HG02981 (cell line): ENCODE measurements around the gene MICAL3.

Experiments
- ATAC-seq: cut with Tn5 transposase; IDR thresholded peaks from one replicate; pipeline ENCODE4 v1.9.1; 2021; ENCODE audit warnings: mild to moderate bottlenecking, moderate library complexity; ENCODE audit not compliant: unreplicated experiment

MICAL3 gene

GRCh38 chr22:17956630-17957029, 67.7 kb downstream of the MICAL3 start:
- ATAC-seq = no peak

- ATAC-seq = no peak
Measured at GRCh38 chr22:17955590-17956379, 68.6 kb downstream of the MICAL3 start.

- no peak for ATAC-seq
Measured at GRCh38 chr22:17954860-17955587, 69.3 kb downstream of the MICAL3 start.

GRCh38 chr22:17954200-17954859, 70.0 kb downstream of the MICAL3 start:
- ATAC-seq = no peak

GRCh38 chr22:17953147-17953546, 71.2 kb downstream of the MICAL3 start:
- no peak for ATAC-seq

- no peak for ATAC-seq
Measured at GRCh38 chr22:17952273-17952801, 72.0 kb downstream of the MICAL3 start.

- ATAC-seq = no peak
Measured at GRCh38 chr22:17951315-17951714, 73.0 kb downstream of the MICAL3 start.

GRCh38 chr22:17950651-17951214, 73.6 kb downstream of the MICAL3 start:
- no peak for ATAC-seq

- no peak for ATAC-seq
Measured at GRCh38 chr22:17949642-17950473, 74.5 kb downstream of the MICAL3 start.

GRCh38 chr22:17948101-17948500, 76.3 kb downstream of the MICAL3 start:
- no peak for ATAC-seq

GRCh38 chr22:17946662-17947367, 77.5 kb downstream of the MICAL3 start:
- ATAC-seq = no peak

GRCh38 chr22:17945888-17946648, 78.3 kb downstream of the MICAL3 start:
- no peak for ATAC-seq

GRCh38 chr22:17945156-17945887, 79.0 kb downstream of the MICAL3 start:
- ATAC-seq = no peak

- ATAC-seq = no peak
Measured at GRCh38 chr22:17944256-17944655, 80.1 kb downstream of the MICAL3 start.

- ATAC-seq = no peak
Measured at GRCh38 chr22:17943533-17944249, 80.7 kb downstream of the MICAL3 start.

GRCh38 chr22:17942721-17943120, 81.6 kb downstream of the MICAL3 start:
- ATAC-seq = no peak
